K562 (cell line): ENCODE data around the gene RASAL3. TPM values are rescaled to one million over a fixed set of nuclear protein-coding genes. Genes with fewer than 3 reads are reported as not detected.
A peak's percentile ranks its signal among the peaks of the same experiment; 100 is the strongest.

ENCODE experiments used
- FUS ChIP-seq: fragments of 200-400 bp; formaldehyde crosslinking; optimal IDR thresholded peaks from 2 replicates; pipeline ENCODE3; 2017; ENCODE audit warnings: low read depth, low read length
- KDM1A ChIP-seq, 2 experiments: fragments of 450-650 bp; IDR thresholded peaks; 2 replicates each; pipeline ENCODE4 v1.6.1; 2016; ENCODE audit warnings: mild to moderate bottlenecking in 2 of 2
- KLF1 ChIP-seq: fragments of 450-650 bp; IDR thresholded peaks from 2 replicates; pipeline ENCODE4 v1.6.1; 2016; ENCODE audit warnings: missing genetic modification characterization, missing compliant biosample characterization
- MTA2 ChIP-seq: fragments of 450-650 bp; IDR thresholded peaks from 2 replicates; pipeline ENCODE4 v1.6.1; 2016; ENCODE audit warnings: low read depth
- NFIC ChIP-seq: fragments of 450-650 bp; IDR thresholded peaks from 2 replicates; pipeline ENCODE4 v1.6.1; 2017; ENCODE audit warnings: mild to moderate bottlenecking, inconsistent platforms
- POLR2AphosphoS5 ChIP-seq: IDR thresholded peaks from 2 replicates; pipeline ENCODE4 v1.6.1; 2011; ENCODE audit warnings: mild to moderate bottlenecking, low read depth, low read length, moderate library complexity; ENCODE audit not compliant: control insufficient read depth, insufficient read depth
- RBBP5 ChIP-seq: fragments of 200-600 bp; sonication (generic); IDR thresholded peaks from 2 replicates; pipeline ENCODE4 v1.6.1; 2012; ENCODE audit warnings: borderline replicate concordance, mild to moderate bottlenecking, low read length, control low read depth, inconsistent platforms; ENCODE audit not compliant: insufficient read depth, poor library complexity, severe bottlenecking
- SAFB2 ChIP-seq: fragments of 200-400 bp; formaldehyde crosslinking; IDR thresholded peaks from 2 replicates; pipeline ENCODE4 v1.6.1; 2018; ENCODE audit warnings: borderline replicate concordance, low read length, low read depth, moderate library complexity; ENCODE audit not compliant: severe bottlenecking
- SMAD1 ChIP-seq: fragments of 150-350 bp; IDR thresholded peaks from 2 replicates; pipeline ENCODE4 v1.6.1; 2014; ENCODE audit warnings: low read length, low read depth; ENCODE audit not compliant: partially characterized antibody
- SNRNP70 ChIP-seq: fragments of 200-400 bp; formaldehyde crosslinking; optimal IDR thresholded peaks from 2 replicates; pipeline ENCODE3; 2017; ENCODE audit warnings: low read depth, low read length
- SP1 ChIP-seq: sonication (generic); formaldehyde crosslinking; IDR thresholded peaks from 2 replicates; pipeline ENCODE4 v1.8.1; 2022; ENCODE audit warnings: mild to moderate bottlenecking, missing genetic modification reagents
- TAF7 ChIP-seq: fragments of 450-650 bp; IDR thresholded peaks from 2 replicates; pipeline ENCODE4 v1.6.1; 2016; ENCODE audit warnings: missing genetic modification characterization, missing compliant biosample characterization
- TGIF2 ChIP-seq: sonication (generic); formaldehyde crosslinking; IDR thresholded peaks from 2 replicates; pipeline ENCODE4 v1.8.1; 2022; ENCODE audit warnings: mild to moderate bottlenecking, missing genetic modification reagents, moderate library complexity
- ZBTB17 ChIP-seq: fragments of 450-650 bp; formaldehyde crosslinking; IDR thresholded peaks from 2 replicates; pipeline ENCODE4 v1.4.0; 2020; ENCODE audit warnings: mild to moderate bottlenecking
- ZBTB9 ChIP-seq: fragments of 450-650 bp; formaldehyde crosslinking; IDR thresholded peaks from 2 replicates; pipeline ENCODE4 v1.4.0; 2020; ENCODE audit warnings: mild to moderate bottlenecking, moderate library complexity
- ZNF197 ChIP-seq: fragments of 200-800 bp; sonication (Bioruptor generic); IDR thresholded peaks from 2 replicates; pipeline ENCODE4 v1.6.1; 2016; ENCODE audit warnings: low read depth, missing genetic modification characterization, missing compliant biosample characterization
- ZNF232 ChIP-seq: sonication (generic); formaldehyde crosslinking; IDR thresholded peaks from 2 replicates; pipeline ENCODE4 v1.8.0; 2022; ENCODE audit warnings: mild to moderate bottlenecking, missing genetic modification reagents
- polyA plus RNA-seq, 8 experiments: library from polyadenylated mRNA; depleted of rRNA in 4 of 8; stranded (reverse) in 5 of 8; unstranded in 3 of 8; fragments of >200 nt; fragmentation: Nextera tagmentation in 2 of 8; fragmentation: Illumina TruSeq in 1 of 8; extraction: Ambion mirVana in 2 of 8; extraction: Trizol in 1 of 8; gene quantifications; 2 replicates each; pipeline versions ENCODE4 v1.2.1 to v1.2.3, GENCODE V29; 2011 to 2014; ENCODE audit warnings: inconsistent platforms in 1 of 8, missing spikeins in 1 of 8
- total RNA-seq, 7 experiments: library from RNA; depleted of rRNA in 6 of 7; stranded (reverse); fragments of >200 nt in 6 of 7; fragmentation: Illumina TruSeq in 2 of 7; extraction: Trizol in 2 of 7; gene quantifications; 2 replicates each; pipeline versions ENCODE4 v1.2.1 to v1.2.3, GENCODE V29; 2011 to 2021; ENCODE audit warnings: low replicate concordance in 1 of 7
- TF ChIP-seq, protein P1 (sequence below): sonication (generic); formaldehyde crosslinking; IDR thresholded peaks from 2 replicates; pipeline ENCODE4 v1.8.0; 2023; ENCODE audit warnings: missing genetic modification reagents, mild to moderate bottlenecking, borderline replicate concordance
- TF ChIP-seq, protein P2 (sequence below), 2 experiments: IDR thresholded peaks; 2 replicates each; pipeline ENCODE4 v1.6.1; 2011; ENCODE audit warnings: borderline replicate concordance in 1 of 2, control low read depth in 1 of 2, low read depth in 1 of 2, low read length in 1 of 2, mild to moderate bottlenecking in 1 of 2, mixed read lengths in 1 of 2, moderate library complexity in 1 of 2; ENCODE audit not compliant: insufficient read depth in 1 of 2, insufficient read length in 1 of 2, poor library complexity in 1 of 2, severe bottlenecking in 1 of 2; ENCODE audit errors: extremely low read depth in 1 of 2

RASAL3 gene
- total and polyA plus RNA-seq, 9 of the 15 experiments (the other 6 are each of a cell fraction or from before 2014, with no cell fraction given) = 0.07 to 0.44 TPM; not detected in 7

GRCh38 chr19:15432629-15433518 lies 31.5 kb downstream of the RASAL3 start (continued):
- TF ChIP-seq MTA2 (no peak), FUS (peak; percentile 55), TAF7 (tag) (peak; percentile 71), ZNF197 (CRISPR knock-in tag) (no peak), RBBP5 (peak; percentile 91), SNRNP70 (no peak), POLR2AphosphoS5 (peak; percentile 45; the same call in 1 of the 2 replicates), SAFB2 (no peak), ZNF232 (CRISPR knock-in tag) (no peak), KDM1A (IDR thresholded peaks at IDR 0.05) (no peak), SP1 (peak; percentile 74), KLF1 (tag) (peak; percentile 68; the same call in 1 of the 2 replicates), TGIF2 (0 out of 2 replicates have a peak, but pooled peaks have one; percentile 49), ZBTB9 (CRISPR knock-in tag) (peak; percentile 87), ZBTB17 (peak; percentile 100), SMAD1 (peak; percentile 51), NFIC (peak; percentile 77)
- TF ChIP-seq, protein P1, sequence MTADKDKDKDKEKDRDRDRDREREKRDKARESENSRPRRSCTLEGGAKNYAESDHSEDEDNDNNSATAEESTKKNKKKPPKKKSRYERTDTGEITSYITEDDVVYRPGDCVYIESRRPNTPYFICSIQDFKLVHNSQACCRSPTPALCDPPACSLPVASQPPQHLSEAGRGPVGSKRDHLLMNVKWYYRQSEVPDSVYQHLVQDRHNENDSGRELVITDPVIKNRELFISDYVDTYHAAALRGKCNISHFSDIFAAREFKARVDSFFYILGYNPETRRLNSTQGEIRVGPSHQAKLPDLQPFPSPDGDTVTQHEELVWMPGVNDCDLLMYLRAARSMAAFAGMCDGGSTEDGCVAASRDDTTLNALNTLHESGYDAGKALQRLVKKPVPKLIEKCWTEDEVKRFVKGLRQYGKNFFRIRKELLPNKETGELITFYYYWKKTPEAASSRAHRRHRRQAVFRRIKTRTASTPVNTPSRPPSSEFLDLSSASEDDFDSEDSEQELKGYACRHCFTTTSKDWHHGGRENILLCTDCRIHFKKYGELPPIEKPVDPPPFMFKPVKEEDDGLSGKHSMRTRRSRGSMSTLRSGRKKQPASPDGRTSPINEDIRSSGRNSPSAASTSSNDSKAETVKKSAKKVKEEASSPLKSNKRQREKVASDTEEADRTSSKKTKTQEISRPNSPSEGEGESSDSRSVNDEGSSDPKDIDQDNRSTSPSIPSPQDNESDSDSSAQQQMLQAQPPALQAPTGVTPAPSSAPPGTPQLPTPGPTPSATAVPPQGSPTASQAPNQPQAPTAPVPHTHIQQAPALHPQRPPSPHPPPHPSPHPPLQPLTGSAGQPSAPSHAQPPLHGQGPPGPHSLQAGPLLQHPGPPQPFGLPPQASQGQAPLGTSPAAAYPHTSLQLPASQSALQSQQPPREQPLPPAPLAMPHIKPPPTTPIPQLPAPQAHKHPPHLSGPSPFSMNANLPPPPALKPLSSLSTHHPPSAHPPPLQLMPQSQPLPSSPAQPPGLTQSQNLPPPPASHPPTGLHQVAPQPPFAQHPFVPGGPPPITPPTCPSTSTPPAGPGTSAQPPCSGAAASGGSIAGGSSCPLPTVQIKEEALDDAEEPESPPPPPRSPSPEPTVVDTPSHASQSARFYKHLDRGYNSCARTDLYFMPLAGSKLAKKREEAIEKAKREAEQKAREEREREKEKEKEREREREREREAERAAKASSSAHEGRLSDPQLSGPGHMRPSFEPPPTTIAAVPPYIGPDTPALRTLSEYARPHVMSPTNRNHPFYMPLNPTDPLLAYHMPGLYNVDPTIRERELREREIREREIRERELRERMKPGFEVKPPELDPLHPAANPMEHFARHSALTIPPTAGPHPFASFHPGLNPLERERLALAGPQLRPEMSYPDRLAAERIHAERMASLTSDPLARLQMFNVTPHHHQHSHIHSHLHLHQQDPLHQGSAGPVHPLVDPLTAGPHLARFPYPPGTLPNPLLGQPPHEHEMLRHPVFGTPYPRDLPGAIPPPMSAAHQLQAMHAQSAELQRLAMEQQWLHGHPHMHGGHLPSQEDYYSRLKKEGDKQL (CRISPR knock-in tag) = no peak
- TF ChIP-seq, protein P2, sequence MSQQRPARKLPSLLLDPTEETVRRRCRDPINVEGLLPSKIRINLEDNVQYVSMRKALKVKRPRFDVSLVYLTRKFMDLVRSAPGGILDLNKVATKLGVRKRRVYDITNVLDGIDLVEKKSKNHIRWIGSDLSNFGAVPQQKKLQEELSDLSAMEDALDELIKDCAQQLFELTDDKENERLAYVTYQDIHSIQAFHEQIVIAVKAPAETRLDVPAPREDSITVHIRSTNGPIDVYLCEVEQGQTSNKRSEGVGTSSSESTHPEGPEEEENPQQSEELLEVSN (IDR thresholded peaks at IDR 0.05; ENCODE audit: borderline replicate concordance in 1 of 2, extremely low read depth in 1 of 2, insufficient read depth in 1 of 2, insufficient read length in 1 of 2, low read depth in 1 of 2, low read length in 1 of 2, poor library complexity in 1 of 2, severe bottlenecking in 1 of 2) = peak; percentile 41 to 87
